Fibroblast of skin of left quadriceps (primary cell): ENCODE measurements around the gene LAIR2.

ENCODE experiments used
- DNase-seq, 2 experiments: peaks; one replicate each; pipeline ENCODE4 v3.0.0-alpha.2; 2013; ENCODE audit warnings: low read depth in 2 of 2

LAIR2 gene

DNA sequence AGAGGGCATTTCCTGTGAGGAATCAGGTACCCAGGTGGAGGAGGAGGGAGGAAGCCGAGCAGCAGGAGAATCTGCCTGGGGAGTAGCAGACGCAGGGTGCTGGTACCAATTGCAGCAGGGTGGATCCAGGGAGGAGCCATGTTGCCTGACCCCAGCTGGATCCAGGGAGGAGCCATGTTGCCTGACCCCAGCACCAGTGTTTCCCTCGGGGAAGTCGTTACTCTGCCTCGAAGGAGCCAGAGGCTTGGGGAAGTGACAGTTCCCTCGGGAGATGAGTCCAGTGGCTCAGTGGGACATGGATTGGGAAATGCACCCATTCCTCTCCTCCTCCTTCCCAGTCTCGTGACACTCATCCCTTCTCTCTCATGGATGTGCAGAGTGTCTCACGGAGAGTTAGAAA is 31.5 kb downstream of the LAIR2 start:
- DNase-seq: no peak

- DNase-seq: no peak
Observed at GRCh38 chr19:54535601-54536000, 33.0 kb downstream of the LAIR2 start.

GRCh38 chr19:54536956-54537355 is 34.3 kb downstream of the LAIR2 start:
- no peak for DNase-seq

DNA sequence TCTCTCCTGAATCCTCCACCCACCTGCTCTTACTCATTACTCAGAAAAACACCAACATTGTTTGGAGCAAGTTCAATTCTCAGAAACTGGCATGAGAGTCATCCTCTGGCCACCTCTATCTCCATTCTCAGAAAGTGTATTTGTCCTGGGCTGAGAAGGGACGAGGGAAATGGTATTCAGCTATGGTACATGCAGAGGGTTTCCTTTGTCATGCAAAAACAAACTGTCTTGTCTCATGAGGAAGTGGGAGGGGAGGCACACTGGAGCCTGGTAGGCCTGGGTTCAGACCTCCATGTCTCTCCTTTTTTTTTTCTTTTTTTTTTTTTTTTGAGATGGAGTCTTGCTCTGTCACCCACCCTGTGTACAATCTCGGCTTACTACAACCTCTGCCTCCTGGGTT is 39.1 kb downstream of the LAIR2 start:
- DNase-seq: no peak

- no peak for DNase-seq
Observed at GRCh38 chr19:54548806-54549205, 46.2 kb downstream of the LAIR2 start.

DNA sequence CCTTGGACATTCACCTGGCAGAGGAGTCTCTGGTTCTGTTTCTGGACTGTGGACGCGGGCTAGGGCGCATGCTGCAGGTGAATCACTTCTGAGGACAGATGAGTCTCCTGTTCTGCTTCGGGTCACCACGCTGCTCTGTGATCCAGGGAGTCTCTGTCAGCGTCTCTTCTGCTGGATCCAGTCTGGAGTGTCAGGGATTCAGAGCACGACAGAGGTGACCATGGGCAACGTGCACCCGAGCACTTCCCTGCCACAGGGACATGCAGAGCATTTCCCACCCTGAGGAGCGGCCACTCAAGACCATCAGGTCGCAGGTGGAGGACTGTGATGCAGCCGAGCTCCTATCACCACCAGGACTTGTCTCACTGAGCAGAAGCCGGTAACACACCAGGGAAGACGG is 46.6 kb downstream of the LAIR2 start:
- DNase-seq: no peak

DNA sequence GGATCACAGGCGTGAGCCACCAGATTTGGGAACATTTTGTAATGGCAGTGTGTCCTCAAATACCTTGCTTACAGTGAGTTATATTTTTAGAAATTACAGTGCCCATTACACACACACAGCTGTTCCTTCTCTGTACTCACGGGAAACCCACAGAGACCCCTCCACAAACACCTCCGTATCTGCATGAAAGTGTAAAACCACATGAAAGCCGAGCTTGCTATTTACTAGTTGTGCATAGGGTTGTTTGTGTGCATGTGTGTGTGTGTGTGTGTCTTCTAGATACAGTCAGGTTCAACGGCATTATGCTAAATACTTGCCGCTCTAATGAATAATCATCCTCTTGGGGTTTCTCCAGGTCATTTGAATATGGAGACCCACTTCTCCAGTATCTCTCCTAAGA is 48.7 kb downstream of the LAIR2 start:
- no peak for DNase-seq

DNA sequence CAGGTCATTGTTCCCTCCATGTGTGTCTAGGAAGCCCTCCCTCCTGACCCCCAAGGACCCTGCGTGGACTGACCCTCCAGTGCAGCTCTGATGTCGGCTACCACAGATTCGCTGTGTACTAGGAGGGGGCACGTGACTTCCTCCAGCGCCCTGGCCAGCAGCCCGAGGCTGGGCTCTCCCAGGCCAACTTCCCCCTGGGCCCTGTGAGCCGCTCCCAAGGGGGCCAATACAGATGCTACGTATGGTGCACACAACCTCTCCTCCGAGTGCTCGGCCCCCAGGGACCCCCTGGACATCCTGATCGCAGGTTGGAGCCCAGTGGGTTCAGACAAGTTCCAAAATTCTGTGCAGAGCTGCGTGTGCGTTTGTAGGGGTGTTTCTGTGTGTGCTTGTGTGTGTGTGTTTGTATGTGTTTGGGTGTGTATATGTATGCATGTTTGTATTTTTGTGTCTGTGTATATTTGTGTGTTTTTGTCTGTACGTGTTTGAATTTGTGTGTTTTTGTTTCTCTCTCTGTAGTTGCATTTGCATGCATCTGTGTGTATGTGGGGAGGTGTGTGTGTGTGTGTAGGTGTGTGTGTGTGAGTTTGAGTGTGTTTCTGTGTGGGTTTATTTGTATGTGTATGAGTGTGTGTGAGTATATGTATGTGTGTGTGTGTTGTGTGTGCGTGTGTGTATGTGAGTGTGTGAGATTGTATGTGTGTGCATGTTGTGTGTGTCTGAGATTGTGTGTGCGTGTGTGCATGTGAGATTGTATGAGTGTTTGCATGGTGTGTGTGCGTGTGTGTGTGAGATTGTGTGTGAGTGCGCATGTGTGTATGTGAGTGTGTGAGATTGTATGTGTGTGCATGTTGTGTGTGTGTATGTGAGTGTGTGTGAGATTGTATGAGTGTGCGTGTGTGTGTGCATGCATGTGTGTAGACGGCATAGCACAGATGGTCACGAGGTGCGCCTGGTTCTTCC is 49.6 kb downstream of the LAIR2 start:
- DNase-seq: no peak

DNA sequence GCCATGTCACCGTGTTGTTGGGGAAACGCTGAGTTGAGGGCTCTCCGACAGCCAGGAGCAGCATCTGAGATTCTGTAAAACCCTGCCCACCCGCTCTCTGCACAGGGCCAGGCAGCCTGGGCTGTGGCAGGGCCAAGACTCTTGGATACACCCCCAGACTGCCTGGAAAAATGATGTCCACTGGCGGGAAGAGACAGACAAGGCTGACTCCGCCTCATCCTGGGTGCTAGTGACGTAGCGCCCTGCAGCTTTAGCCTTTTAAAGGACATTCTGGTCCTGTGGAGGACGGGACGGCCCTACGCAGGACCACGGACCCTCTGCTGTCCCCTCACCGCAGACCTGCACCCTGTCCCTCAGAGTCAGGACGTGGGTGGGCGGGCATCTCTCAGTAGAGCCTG is 50.3 kb downstream of the LAIR2 start:
- no peak for DNase-seq

- DNase-seq: no peak
Observed at GRCh38 chr19:54554006-54554405, 51.4 kb downstream of the LAIR2 start.

- DNase-seq: no peak
Observed at GRCh38 chr19:54554896-54555295, 52.3 kb downstream of the LAIR2 start.

GRCh38 chr19:54556194-54556593 is 53.6 kb downstream of the LAIR2 start:
- no peak for DNase-seq

DNA sequence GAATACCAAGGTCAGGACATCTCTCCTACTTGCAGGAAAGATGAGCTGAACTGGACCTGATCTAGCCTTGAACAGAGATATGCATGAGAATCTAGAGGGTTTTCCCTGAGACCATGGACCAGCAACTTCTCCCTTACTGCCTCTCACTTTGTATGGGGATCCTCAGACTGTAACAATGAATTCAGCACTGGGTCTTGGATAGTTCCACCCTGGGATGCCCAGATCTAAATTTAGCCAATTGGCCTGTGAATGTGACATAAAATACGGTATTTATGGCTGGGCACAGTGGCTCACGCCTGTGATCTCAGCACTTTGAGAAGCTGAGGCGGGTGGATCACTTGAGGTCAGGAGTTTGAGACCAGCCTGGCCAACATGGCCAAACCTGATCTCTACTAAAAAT is 55.7 kb downstream of the LAIR2 start:
- DNase-seq: no peak
